T1000 (cell line): ENCODE data around the gene CLCN4.

ENCODE experiments used
- DNase-seq: peaks from one replicate; lab custom pipeline; 2025; ENCODE audit warnings: mixed read lengths; lab: John Stamatoyannopoulos, UW

The CLCN4 gene

DNA sequence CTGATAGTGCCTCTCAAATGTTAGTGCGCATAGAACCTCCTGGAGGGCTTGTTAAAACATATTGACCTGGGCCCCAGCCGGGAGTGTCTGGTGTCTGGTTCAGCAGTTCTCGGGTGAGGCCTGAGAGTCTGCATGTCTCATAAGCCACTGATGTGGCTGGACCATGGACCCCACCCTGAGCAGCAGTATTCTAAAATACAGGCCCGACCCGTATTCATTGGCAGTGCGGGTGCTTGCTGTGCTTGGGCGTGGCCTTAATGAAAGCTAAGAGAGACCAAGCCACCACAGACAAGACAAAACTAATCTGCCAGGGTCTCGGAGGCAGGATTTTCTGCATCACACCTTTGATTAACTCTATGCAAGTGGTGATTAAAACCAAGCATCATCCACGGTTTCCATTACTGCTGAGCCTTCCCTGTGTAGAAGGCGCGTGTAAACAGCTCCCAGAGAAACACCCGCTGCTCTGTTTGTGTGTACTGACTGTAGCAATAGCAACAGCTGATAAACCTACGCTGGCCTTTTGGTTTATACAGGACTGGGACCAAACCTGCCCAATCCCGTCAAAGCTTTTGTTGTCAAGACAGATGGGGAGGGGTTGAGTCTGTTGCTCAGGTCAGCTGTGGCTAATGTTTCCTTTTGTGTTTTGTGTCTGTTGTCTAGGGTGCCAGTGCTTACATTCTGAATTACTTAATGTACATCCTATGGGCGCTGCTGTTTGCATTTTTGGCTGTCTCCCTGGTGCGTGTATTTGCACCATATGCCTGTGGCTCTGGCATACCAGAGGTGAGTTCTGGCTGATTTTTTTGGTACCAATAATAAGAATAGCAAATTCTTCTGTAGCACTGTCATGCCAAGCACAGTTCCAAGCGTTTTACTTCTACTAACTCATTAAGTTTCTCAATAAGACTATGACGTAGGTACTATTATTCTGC, 40.8 kb downstream of the CLCN4 start:
- no peak for DNase-seq

DNA sequence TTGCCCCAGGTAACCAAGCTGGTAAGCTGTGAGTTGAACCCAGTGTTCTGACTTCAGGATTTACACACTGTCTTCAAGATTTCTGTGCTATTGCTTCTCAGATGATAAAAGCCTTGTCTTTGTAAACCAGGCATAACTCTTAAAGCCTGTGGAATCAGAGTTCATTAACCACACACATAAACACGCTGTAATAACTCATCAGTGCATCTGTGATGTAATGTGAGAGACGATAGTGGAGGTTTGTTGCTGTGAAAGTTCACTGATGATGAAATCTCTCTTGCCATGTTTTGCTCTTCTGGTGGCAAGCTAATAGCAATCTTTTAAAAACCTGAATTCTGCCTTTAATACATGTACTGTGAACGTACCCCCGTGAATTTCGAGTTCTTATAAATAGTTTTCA, 41.5 kb downstream of the CLCN4 start:
- no peak for DNase-seq

DNA sequence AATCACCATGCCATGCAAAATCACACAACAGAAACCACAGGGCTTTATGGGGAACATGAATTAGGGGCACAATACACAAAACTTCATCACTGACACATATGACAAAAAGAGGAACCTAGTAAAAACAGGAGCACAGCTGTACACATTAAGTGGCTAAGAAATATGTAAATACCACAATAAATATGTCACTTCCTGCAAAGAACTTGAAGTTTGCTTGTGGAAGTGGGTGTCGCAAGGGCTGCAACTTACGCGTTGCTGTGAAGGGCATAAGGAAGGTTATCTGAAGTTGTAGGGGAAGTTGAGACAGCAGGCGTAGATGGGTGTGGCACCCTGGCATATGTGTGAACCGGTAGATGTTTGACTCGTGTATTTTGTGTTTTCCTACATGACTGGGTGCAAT, 42.4 kb downstream of the CLCN4 start:
- DNase-seq, result no peak

DNA sequence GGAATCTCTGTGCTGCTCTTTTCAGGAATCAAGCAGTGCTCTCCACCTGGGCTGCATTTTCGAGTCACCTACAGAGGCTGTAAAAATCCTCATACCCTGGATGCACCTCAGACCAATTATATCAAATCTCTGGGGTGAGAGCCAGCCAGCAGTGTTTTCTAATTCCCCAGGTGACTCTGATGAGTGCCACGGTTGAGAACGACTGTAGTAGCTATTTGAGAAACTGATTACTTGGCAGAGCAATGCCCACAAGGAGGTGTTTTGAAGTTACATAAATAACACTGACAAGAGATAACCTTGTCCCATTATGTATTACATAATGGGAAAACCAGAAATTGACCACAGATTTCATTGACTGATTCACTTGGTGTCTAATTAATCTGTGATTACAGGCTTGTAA, 46.8 kb downstream of the CLCN4 start:
- no peak for DNase-seq

DNA sequence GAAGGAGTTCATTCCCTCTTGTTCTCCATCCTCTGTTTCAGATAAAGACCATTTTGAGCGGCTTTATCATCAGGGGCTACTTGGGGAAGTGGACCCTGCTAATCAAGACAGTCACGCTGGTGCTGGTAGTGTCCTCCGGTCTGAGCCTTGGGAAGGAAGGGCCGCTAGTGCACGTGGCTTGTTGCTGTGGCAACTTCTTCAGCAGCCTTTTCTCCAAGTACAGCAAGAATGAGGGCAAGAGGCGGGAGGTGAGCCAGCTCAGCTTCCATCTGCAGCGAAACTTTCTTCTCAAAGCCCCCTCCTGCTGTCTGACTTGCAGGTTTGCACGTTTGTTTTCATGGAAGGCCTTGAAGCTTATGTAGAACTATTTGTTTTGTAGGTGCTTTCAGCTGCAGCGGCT, 49.5 kb downstream of the CLCN4 start:
- no peak for DNase-seq

DNA sequence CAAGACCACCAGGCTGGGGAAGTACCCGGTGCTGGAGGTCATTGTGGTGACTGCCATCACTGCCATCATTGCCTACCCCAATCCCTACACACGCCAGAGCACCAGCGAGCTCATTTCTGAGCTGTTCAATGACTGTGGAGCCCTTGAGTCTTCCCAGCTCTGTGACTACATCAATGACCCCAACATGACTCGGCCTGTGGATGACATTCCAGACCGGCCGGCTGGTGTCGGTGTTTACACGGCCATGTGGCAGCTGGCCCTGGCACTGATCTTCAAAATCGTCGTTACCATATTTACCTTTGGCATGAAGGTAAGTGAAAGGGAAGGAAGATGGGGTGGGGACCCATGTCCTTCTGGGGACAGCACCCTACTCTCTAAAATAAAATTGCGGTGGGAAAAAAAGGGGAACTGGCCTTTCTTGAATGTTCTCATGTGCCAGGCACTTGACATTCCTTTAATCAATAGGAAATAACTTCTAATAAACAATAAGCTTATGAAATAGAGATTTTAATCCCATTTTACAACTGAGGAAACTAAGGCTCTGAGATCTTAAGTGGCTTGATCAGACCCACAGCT, 51.6 kb downstream of the CLCN4 start:
- no peak for DNase-seq

DNA sequence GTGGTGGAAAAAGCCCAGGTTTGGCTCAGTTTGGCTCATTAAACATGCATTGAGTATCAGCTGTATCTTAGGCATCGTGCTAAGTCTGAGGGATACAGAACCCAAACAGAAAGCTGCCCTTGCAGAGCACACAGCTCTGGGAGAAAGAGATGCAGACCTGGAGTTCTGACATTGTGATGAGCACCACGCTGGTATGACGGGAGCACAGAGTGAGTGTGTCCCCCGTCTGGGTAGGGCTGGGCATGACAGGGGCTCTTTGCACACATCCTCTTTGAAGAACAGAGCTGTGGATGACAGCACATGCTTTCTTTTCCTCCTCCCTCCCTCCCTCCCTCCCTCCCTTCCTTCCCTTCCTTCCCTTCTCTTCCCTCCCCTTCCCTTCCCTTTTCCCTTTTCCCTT, 52.2 kb downstream of the CLCN4 start:
- no peak for DNase-seq

DNA sequence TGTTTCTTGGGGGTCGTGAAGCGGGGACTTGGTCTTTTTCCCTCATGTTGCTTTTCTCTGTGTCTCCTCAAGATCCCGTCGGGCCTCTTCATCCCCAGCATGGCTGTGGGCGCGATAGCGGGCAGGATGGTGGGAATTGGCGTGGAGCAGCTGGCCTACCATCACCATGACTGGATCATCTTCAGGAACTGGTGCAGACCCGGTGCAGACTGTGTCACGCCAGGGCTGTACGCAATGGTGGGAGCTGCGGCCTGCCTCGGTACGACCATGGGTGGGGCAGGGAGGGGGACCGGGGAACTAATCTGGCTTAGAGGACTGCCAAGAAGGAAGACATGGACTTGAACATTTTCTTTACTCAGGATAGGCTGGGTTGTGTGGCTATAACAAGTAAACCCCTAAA, 55.6 kb downstream of the CLCN4 start:
- DNase-seq, result no peak

DNA sequence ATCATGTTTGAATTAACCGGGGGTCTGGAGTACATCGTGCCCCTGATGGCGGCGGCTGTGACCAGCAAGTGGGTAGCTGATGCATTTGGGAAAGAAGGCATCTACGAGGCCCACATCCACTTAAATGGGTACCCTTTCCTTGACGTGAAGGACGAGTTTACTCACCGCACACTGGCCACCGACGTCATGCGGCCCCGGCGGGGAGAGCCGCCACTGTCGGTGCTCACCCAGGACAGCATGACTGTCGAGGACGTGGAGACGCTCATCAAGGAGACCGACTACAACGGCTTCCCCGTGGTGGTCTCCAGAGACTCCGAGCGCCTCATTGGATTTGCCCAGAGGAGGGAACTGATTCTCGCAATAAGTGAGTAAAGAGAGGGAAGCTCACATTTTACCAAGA, 56.9 kb downstream of the CLCN4 start:
- DNase-seq, result no peak

DNA sequence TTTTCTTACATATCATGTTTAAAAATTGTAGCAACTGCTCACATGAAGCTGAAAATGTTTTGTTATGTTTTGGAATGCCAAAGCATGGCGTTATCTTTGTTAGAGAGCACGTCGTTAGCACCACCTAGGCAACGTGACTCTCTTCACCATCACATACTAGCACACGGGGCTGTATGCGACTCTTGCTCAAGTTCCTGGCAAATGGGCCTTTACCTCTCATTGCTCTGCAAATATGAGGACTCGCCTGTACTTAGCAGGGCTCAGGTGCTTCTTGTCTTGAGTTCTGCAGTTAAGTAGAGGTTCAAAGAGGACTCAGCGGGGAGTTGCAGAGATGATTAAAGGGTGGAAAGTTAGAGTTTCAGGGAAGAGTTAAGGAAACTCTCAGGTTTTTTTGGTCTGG, 59.4 kb downstream of the CLCN4 start:
- no peak for DNase-seq

DNA sequence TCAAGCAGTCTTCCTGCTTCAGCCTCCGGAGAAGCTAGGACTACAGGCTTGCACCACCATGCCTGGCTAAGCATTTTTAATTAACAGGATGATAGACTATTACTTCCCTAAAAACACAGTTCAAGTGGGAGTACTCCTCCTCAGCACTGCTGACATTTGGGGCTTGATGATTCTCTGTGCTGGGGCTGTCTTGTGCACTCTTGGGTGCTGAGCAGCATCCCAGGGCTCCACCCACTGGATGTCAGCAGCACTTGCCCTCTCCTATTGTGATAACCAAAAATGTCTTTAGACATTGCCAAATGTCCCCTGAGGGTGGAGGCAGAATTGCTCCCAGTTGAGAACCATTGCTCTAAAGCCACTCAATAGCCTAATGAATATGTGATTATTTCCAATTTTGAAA, 60.4 kb downstream of the CLCN4 start:
- DNase-seq, result no peak

DNA sequence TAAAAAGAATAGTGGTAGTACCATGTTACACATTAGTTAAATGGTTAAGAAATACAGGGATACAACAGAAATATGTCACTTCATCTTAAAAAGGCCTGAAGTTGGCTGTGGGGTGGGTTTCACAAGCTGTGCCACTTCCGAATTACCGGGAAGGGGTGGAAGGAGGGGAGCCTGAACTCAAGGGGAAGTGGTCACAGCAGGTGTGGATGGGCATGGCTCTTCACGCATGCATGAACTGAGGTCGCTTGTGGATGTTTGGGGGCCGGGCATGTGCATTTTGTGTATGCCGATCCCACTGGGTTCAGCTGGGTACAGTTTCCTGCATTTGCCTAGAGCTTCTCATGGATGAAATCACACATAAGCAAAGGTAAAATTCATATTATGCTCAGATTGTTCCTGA, 64.9 kb downstream of the CLCN4 start:
- no peak for DNase-seq

DNA sequence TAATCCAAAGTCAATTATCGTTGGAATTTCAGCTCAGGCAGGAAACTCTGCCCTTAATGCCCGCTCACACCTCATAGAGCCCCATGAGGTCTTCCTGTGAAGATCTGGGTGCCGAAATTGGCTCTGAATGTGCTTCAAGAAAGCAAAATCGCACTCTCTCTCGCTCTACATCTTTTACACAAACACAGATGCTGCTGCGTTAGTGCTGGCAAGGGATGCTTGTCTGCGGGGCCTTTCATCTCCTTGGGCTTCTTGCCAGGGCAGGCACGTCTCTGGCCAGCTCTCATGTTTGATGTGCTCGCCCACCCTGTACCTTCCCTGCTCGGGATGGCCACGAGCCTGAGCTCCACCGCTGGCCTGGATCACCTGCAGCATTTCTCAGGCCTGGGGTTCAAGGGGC, 66.5 kb downstream of the CLCN4 start:
- no peak for DNase-seq

DNA sequence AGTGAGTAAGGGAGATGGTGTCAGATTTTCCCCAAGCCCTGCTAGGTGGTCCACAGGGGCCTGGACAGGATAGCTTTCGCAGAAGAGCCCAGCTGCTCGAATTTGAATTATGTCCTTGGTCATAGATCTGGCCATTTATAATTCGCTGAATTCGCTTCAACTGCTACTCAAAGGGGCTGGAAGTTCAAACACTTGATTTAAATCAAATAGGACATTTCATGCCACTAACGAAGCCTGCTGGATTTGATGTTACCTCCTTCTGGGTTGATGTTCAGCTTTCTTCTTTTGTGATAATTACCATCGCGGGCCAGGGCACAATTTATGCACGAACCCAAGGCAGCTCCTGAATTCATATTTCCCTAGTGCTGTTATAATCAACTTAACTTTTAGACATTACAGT, 67.0 kb downstream of the CLCN4 start:
- no peak for DNase-seq

DNA sequence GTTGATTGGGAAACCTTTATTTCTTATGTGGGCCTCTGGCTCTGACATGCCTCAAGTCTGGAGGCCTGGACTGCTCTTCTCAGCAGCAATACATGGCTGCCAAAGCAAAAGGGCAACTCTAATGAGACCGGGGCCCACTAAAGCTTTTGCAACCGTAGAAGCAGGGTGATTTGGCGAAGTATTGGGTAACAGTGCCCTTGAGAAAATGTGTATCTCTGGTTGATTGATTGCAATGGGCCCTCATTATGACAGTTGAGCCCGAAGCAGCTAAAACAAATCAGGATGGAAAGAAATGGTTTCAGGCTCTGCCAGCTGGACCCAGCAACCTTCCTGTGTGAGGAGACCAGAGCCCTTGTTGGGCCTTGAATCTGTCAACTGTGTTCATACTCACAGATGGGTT, 73.4 kb downstream of the CLCN4 start:
- DNase-seq, result no peak

DNA sequence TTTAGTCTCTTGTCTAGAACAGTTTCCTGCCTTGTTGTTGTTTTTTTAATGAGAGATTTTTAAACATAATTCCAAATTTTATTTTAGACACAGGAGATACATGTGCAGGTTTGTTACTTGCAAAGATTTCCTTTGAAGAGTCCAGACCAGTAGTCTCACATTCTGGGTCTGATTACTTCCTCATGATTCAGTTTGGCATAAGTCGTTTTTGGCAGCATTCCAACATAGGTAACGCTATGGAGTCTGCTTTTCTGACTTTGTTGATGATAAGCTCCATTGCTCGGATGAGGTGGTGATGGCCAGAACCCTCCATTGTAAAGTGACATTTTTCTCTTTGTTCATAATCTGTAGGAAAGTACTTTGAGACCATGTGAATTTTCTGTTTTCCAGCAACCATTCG, 74.7 kb downstream of the CLCN4 start:
- no peak for DNase-seq

DNA sequence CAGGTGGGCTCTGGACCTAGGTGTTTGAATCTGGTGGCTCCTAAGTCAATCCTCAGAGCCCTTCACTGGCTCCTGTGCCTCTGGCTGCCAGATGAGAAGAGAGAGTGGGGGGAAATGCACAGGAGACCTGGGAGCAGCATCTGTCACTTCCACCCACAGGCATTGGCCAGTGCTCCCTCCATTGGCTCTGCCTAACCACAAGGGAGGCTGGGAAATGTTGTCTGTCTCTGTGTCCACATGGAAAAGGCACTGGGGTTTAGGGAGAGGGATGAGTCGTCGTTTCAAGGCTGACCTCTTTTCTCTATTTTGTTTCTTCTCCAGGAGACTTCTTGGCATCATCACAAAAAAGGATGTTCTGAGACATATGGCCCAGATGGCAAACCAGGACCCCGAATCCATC, 76.4 kb downstream of the CLCN4 start:
- DNase-seq, result peak; percentile 5

DNA sequence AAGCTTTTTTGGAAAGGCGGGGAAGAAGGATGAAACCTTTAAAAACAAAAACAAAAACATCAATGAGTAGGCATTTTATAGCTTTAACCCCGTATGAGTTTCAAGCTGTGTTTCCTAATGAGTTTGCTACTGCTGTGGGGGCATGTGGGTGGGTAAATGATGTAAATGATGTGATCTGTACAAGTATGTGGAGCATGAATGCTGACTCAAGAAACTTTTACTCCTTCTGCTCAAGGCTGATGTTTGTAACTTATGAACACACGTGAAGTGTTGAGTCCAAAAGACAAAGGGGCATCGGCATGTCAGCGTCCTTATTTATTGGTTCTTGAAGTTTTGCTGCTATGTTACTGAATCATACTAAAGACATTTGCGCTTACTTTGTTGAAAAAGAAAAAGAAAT, 76.9 kb downstream of the CLCN4 start:
- DNase-seq, result no peak

DNA sequence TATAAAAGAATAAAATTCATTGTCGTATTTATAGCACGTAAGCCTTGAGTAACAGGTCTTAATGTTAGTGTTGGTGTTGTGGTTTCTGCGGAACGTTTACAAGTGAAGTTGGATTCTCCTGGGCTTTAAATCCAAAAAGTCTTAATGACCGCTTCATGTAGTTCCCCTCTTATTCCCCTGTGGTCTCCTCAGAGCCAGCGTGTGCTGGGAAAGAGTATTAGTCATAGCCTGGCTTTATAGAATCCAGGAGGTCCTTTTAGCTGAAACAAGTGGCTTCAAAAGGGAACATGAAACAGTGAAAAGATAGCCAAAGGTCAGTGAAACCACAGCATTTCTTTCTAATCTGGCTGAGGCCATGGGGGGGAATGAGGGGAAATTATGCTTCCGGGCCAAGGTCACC, 79.1 kb downstream of the CLCN4 start:
- peak; percentile 4 for DNase-seq

DNA sequence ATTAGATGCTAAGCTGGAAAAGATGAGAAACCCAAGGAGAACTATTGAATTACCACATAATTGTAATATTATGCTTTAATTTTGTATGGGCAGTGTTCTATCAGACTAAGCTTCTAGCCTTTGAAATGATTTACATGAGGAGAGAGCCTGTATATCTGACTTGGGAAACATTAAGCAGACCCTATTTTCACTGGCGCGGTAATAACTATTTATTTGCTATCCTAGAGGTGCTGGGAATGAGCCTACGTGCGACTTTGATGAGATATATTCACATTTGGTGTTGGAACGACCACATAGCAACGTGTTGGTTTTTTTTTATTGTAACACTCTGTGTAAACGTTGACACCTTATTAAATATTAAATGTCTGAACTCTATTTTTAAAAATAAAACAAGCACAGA, 80.5 kb downstream of the CLCN4 start:
- no peak for DNase-seq

DNA sequence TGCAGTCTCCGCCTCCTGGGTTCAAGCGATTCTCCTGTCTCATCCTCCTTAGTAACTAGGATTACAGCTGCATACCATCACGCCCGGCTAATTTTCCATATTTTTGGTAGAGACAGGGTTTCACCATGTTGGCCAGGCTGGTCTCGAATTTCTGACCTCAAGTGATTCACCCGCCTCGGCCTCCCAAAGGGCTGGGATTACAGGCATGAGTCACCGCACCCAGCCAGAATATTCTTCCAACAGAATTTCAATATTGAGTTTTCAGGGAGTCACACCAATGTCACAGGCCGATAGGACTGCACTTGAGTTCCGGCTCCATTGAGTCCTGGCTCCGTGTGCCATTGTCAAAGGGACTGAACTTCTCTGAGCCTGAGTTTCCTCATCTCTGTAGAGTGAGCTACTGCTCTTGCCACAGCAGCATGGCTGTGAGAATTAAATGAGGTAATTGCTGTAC, 82.9 kb downstream of the CLCN4 start:
- peak; percentile 37 for DNase-seq

DNA sequence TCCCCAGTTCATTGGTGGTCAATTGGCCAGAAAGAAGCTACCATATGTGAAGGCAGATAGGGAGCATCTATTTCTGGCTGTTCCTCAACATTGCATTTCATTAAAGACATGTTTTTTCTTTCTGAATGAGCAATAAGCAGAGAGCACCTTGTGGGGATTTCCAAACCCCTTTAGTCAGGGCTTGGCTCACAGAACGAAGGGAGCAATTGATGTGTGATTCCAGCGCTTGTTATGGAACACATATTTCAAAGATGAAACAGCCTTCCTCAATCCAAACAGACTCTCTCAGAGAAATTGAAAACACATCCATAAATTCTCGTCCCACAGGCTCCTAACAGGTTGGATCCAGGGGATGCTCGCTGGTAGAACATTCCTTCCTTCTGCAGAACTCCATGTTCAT, 84.1 kb downstream of the CLCN4 start:
- peak; percentile 27 for DNase-seq

DNA sequence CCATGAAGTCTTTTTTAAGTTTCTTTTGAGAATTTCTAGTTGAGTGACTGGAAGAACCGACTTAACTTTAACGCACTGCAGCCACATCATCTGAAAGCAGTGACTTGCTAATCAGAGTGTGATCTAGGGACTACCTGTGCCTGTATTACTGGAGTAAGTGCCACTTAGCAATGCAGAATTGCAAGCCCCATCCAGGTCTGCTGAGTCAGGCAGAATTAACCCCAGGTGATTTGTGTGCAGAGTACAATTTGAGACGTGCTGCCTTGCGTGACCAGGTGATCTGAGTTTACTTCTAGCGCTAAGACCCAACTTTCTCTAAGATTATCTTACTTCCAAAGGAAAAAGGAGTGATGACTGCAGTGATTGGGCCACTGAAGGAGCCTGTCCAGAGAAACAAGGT, 85.3 kb downstream of the CLCN4 start:
- no peak for DNase-seq

DNA sequence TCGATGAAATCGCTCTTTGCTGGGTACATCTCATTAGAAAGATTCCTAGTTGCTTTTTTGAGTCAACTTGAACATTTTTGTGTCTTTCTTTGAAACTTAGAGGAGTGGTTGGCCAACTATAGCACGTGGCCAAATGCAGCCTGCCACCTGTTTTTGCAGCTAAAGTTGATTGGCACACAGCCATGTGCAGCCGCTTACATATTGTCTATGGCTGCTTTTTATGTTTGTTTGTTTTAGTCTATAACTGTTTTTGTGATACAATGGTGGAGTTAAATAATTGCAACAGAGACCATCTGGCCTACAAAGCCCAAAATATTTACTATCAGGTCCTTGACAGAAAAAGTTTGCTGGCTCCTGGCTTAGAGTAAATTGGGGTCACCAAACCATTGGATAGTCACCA, 86.3 kb downstream of the CLCN4 start:
- no peak for DNase-seq
